NCI-H82 (cell line): ENCODE results near the gene TGM1.

ENCODE experiments used
- DNase-seq: peaks from one replicate; lab custom pipeline; 2025; lab: John Stamatoyannopoulos, UW

TGM1 gene

DNA sequence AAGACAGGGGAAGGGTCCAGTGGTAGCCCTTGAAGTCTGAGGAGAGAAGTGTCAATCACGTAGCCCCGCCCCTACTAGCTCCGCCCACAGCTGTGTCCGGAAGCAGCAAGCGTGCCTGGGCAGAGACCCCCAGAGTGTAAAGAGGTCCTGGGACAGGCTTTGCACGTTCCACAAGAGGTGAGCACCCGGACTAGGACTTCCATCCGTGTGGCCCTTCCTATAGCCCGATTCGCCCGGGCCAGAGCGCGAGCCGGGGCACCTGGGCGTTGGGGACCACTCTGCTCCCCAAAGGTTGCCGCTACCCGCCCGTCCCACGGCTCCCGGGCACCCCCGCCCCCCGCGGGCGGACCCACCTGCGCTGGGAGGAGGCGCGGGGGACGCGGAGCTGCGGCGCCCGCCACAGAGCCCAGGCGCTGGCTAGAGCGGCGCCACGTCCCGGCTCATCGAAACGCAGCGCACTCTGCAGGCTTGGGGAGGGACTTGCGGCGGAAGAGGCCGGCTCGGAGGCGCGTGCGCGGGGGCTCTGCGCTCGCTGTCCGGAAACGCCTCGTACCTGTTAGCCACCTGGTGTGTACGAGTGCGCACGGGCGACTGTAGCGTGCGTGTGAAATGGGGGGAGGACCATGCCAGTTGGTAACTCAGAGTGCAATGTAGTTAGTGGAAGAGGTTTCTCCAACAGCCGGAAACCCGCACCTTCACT, 8.3 kb upstream of the TGM1 start, which contains the start of gene RABGGTA:
RABGGTA (minus strand) TSS at position 464 of the 700 bp plus-strand sequence. CDS start 482 bp downstream, outside the sequence.
- peak; percentile 89 for DNase-seq

DNA sequence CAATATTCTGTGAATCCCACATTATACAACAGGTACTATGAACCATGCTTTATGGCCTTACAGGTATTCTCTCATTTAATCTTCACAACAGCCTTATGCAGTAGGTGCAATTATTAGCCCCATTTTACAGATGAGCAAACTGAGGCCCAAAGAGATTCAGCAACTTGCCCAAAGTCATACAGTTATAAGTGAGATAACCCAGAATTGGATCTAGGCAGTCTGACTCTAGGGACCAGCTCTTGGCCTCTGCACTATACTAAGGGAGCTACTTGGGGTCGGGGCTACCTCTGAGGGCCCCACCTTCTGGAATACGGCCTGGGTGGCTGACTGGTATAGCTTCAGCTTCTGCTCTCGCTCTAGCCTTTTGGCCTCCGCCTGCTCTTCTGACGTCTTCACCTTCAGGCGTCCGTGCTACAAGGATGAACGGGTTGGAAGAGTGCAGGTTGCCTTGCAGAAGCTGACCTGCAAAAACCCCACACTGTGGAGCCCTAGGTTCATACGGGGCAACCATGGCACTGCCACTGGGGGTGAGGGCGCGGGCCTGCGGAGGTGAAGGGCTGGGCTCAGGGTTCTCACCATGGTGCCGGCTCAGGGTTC, 7.7 kb upstream of the TGM1 start:
- peak; percentile 55 for DNase-seq

DNA sequence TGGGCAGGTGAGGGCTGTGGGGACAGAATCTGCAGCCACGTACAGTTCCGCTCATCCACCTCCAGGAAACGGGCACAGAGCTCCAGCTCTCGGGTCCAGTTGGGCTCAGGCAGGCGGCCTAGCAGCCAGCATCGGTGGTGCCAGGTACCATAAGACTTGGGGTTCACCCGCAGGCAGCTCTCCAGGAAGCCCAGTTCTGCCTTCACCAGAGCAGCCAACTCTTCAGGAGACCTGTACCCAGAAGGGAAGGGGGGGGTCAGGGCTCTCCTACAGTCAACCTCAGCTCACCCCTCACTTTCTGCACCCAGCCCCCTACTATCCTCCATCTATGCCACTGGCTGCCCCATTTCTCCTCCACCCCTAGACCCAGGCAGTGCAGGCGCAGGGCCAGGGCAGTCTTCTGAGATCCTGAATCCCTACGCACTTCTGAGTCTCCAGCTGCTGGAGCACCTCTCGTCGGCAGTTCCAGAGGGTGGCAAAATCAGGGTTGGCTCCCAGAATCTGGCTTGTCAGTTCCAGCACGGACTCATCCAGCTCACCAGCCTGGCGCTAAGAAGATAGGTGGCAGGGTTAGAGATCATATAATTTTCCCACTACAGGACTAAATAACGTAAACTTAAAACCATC, 7.0 kb upstream of the TGM1 start:
- DNase-seq, result no peak

GRCh38 chr14:24269368-24269767, 6.4 kb upstream of the TGM1 start:
- no peak for DNase-seq

DNA sequence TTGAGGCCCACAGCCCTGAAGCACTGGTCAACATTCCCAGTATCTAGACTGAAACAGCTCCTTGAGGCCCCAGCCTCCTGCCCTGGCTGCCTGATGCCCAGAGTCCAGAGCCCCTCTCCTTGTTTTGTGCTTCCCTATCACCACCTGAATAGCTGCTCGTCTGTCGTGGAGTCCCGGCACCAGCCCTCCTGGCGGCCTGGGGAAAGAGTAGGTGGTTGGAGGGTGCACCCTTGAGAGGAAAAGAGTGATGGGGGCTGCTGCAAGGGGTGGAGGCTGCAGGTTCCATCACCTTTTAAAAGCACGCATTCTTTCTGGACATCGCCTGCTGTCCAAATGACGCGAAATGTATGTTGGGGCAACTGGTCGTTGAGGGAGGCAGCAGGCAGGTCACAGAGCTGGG, 5.2 kb upstream of the TGM1 start:
- DNase-seq, result no peak

DNA sequence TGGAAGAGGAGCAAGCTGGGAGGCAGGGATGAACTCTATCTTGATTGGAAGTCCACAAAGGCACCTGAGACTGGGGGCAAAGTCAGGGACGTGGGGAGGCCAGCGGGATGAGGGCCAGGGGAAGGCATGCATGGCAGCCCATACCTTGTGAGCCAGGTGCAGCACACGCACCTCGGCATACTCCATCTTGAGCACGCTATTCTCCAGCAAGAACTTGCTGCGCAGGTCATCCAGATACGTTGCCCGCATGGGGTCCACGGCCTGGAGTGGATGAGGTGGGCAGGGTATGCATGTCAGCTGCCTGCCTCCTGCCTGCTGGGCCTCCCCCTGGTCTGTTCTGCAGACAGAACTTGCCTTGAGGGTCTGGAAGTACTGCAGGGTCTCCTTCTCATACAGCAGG, 4.5 kb upstream of the TGM1 start:
- DNase-seq, result no peak

DNA sequence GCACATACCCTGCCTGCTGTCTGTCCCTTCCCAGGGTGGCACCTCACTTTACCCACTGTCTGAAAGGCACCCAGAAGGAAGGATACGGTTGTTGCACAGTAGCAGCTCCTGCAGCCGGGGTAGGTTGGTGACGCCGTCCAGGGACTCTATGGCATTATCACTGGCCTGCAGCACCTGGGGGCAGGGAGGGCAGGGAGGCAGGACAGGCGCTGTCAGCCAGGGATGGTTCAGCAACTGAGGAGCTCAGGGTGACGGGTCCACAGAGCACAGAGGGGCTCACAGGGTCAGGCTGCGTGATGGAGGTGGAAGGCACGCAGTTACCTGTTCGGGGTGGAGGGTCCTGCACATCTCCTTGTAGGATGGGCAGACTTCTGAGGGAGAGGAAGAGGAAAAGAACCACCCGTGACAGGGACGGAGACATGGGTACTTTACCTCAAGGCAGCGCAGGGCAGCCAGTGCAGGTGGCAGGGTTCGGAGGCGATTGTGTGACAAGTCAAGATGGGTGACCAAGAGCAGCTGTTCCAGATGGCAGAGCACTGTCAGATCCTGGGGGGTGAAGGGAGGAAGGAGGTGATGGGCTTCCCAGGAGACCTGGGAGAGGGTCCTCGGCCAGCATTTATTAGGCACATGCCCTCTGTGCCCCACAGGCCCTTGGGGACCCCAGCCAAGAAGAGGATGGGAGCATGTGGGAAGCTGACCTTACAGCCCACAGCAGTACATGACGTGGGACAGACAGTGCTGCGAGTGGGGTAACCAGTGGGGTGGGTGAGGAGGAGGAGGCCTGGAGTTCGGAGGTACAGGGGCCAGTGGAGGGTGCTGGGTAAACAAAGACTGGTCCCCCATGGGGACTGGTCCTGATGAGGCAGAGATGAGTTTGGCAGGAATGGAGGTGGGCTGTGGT, 3.6 kb upstream of the TGM1 start:
- DNase-seq, result no peak

DNA sequence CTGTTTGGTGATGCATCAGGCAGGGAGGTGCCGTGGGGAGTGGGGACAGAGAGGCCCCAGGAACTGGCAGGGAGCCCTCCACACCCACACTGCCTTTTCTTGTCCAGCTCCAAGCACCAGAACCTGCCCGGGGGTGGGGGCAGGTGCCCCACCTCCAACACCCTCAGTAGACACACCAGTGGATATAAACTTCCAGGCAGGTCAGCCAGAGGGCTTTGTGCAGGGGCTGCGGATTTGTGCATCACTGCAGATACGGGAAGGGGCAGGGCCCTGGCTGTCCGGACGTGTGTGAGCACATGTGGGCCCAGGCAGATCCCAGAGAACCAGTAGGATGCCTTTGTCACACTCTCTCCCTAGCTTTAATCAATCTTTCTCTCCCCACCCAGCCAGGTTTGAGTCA, 1.3 kb upstream of the TGM1 start:
- no peak for DNase-seq

GRCh38 chr14:24263848-24264247, 871 bp upstream of the TGM1 start:
- no peak for DNase-seq

DNA sequence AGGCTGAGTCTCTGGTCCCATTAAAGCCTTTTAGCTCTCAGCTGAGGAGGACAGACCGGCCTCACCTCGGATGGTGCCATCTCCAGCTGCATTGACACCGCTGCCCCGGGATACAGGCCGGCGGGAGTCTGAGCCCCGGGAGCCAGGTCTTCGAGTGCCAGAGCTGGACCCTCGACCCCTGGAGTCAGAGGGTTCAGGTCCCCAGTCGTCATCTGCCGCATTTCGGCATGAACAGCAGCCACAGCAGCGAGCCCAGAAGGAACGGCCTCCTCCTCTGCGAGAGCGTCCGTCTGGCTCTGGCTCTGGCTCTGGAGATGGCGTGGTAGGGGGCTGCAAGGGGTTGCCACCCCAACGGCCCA, 1.0 kb downstream of the TGM1 start:
- DNase-seq, result no peak

DNA sequence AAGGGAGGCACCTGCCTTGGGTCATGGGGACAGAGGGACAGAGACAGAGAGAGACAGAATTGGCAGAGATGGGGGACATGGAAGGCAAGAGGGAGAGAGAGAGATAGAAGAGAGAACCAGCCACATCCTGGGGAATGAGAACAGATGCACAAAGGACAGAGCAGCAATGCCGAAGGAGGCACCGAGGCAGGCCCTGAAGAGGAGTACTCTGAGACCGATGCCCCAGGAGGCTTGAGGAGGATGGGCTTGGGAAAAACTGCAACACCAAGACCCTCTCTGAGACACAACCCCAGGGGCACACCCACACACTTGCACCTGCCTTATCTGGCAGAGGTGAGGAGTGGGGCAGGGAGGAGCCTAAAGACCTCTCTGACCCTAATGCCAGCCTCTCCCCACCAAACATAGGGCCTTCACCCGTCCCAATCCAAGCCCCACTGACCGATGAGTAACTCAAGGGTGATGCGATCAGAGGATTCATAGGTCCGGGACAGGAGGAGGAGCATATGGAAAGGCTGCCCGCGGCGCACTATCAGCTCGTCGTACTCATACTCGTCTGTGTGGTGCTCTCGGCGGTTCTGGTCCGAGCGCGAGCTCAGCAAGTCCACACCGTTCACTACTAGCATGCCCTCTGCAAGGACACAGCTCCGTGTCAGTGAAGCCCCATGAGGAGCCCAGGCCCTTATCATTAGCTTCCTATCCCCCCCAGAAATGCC, 1.6 kb downstream of the TGM1 start:
- no peak for DNase-seq

DNA sequence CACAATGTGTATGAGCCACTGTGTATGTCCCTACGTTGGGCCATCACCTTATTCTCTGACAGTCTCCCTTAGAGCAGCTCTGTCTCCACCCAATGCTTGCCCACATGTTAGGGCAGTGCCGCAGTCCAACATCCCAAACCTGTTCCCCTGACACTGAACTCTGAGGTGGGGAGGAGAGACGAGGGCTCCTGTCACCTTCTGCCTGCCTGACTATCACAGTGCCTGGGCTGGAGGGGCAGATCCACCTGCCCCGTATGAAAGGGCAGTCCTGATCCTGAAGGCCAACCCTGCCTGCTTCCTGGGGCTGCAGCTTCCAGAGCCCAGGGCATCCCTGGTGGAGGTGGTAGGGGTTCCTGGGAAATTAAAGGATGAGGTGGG, 2.2 kb downstream of the TGM1 start:
- no peak for DNase-seq

GRCh38 chr14:24260026-24260779, 2.8 kb downstream of the TGM1 start:
- DNase-seq, result no peak

DNA sequence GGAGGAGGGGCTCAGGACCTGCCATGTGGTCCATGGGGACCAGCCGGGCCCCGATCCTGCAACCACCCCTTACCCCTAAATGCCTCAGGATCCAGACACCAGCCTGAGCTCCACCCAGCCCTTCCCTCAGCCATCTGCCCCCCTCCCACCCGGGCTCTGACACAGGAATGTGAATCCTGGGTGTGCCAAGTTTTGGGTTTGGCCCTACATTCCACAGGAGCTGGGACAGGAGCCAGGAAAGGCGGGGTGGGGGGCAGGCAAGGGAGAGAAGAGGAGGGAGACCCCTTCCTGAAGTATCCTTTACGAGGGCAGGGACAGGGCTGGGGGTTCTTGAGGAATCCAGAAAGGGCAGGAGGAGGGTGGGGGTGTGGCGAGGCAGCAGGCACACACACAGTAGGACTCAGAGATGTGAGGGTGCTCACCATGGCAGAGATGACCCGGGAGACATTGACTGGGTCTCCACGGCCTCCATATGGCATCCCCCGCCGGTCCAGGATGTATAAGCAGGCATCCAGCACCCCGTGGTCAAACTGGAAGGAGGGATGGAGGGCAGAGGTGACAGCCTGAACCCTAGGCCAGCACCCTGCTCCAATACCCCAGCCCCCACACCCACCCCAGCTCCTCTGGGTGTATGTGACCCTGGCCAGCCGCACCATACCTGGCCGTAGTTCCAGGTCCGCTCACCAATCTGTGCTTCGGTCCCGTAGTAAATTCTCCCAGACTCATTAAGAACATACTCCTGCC, 3.5 kb downstream of the TGM1 start:
- DNase-seq, result no peak

GRCh38 chr14:24258548-24259265, 4.3 kb downstream of the TGM1 start:
- no peak for DNase-seq

- DNase-seq, result no peak
These were observed 4.9 kb downstream of the TGM1 start for GRCh38 chr14:24258119-24258518.

DNA sequence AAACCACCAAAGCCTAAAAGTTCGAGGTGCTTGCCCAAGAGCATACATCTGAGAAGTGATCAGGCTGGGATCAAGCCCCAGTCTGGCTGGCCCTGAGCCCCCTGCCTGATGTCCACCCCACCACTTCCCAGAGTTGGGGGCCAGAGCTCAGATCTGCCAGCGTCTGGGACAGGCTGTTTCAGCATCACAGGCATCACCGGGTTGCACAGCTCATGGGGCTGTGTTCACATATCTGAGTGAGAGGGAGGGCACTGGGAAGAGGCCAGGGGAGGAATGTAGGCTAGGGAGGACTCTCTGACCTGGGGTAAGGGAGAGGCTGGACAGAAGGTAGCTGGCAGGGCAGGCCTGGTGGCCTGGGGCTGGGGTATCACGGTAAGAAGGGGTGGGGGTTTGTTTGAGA, 6.0 kb downstream of the TGM1 start:
- no peak for DNase-seq

DNA sequence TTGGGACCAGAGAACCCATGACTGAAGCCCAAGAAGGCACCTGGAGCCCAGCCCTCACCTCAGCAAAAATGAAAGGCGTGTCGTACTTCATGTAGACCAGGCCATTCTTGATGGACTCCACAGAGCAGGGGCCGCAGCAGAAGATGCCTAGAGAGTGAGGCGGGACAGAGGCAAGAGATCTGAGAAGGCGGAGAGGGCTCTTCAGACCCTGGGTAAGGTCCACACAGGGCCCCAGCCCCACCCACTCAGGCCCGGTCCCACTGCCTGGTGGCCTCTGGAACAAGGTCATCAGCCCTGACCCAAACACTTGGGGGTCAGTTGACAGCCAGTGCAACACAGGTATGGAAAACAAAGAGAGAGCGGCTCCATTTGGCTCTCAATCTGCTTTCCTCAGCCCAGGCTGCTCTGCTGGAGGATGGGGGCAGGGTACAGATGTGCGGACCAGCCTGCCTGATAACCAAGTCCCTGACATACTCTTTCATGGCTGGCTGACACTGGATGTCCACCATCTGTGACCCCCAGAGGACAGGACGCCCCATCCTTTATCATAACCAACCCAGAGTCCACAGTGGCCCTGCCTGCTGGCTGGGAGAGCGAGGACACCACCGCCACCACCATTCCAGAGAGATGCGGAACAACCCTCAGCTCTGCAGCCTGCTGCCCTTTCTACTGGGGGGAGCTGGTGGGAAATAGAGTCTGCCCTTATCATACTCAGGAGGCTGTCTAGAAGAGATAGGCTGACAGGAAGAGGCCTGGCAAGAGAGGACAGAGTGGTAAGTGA, 6.9 kb downstream of the TGM1 start:
- no peak for DNase-seq

DNA sequence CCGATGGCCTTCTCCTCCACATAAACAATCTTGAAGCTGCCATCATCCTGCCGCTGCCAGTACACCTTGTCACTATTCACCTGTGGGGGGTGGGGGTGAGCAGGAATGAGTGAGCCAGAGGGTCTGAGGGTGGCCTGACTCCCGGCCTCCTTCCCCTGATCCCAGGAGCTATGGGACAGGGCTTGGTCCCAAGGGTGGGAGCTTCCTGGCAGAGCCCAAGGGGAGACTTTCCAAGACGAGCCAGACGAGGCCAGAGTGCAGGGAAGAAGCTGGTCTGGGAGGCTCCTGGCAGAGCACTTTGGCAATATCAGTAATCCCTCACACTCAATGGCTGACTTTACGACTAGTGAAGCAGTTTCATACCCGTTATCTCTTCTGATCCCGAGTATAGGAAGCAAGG, 7.5 kb downstream of the TGM1 start:
- no peak for DNase-seq
